Measurements from ENCODE around the gene GALNT17. TPM values are rescaled to one million over a fixed set of nuclear protein-coding genes. Genes with fewer than 3 reads are reported as not detected.
A peak's percentile ranks its signal among the peaks of the same experiment; 100 is the strongest.

Gene GALNT17
- total RNA-seq, 4 donors from 2014 or later, result 4.4 to 33.8 (median 11.3) TPM

DNA sequence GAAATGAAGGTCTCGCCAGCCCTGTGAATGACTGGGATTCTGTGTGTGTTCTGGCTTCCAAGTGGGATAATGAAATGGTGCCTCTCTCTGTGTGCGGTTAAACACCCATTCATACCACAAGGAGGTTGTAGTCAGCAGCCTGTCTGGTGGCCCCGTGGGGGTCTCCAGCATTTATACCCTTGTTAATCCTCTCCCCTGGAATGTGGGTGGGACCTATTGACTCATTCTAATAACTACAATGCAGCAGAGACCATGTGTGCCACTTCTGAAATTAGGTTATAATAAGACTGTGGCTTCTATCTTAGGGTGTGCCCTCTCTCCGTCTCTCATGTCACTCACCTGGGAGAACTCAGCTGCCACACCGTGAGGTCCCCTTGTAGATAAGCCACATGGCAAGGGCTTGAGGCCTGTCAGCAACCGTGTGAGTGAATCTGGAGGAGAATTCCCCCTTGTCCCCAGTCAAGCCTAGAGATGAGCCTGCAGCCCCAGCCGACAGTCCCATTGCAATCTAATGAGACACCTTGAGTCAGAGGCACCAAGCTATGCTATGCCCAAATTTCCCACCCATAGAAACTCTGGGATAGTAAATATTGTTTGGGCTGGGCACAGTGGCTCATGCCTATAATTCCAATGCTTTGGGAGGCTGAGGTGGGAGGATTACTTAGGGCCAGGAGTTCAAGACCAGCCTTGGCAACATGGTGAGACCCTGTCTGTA, 106.8 kb downstream of the GALNT17 start:
- intact Hi-C loops (cut with DNase I; ENCODE audit: low total_unique reads), result no loop called here
- H3K4me1 ChIP-seq, result no peaks in the 10 kb centered on the region
- no peaks in the 10 kb centered on the region for H3K9me3 ChIP-seq
- TF ChIP-seq CTCF (IDR thresholded peaks at IDR 0.05), result no peak
- TF ChIP-seq POLR2A (IDR thresholded peaks at IDR 0.05), result no peak
- H3K27me3 ChIP-seq, result no peaks in the 10 kb centered on the region
- no peak for DNase-seq
- no peaks in the 10 kb centered on the region for H3K36me3 ChIP-seq
- H3K27ac ChIP-seq, result peak overlapping the region; percentile 69 to 78
- H3K4me3 ChIP-seq, result no peak overlapping the region

DNA sequence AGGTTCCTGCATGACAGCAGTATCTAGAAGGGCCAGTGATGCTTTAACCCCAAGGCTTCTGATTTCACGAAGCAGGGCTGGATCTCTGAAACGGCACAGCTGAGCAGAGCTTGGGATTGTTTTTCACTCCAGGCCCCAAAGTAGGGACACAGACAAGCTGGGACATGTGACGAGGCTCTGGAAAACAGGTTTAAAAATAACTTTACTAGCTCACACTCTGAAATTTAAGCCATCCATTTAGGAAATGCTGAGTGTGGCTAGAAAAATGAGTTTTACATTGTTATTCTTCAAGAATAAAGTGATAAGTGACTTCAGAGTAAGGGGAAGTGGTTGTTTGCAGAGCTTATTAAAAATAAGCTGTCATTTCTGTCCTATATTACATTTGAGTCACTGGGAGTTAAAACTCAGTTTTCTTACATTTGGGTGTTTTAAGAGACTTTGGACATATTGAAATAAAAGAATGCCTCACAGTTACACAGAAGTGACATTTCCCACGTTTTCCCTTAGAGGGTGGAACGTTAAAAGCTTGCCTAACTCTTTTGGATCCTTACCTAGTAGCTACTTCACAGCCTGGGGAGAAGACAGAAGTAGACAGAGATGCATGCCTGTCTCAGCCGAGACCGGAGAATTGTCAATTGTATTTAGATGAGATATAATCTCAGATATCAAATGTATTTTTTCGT, 107.8 kb downstream of the GALNT17 start:
- DNase-seq, result no peak
- Histone ChIP-seq H3K4me3 (no peak overlapping the region), H3K27me3 (no peaks in the 10 kb centered on the region), H3K36me3 (no peaks in the 10 kb centered on the region), H3K9me3 (no peaks in the 10 kb centered on the region), H3K27ac (peak overlapping the region; percentile 69 to 78), H3K4me1 (no peaks in the 10 kb centered on the region)
- TF ChIP-seq CTCF (IDR thresholded peaks at IDR 0.05) (no peak), POLR2A (IDR thresholded peaks at IDR 0.05) (no peak)
- intact Hi-C loops (cut with DNase I; ENCODE audit: low total_unique reads), result no loop called here

DNA sequence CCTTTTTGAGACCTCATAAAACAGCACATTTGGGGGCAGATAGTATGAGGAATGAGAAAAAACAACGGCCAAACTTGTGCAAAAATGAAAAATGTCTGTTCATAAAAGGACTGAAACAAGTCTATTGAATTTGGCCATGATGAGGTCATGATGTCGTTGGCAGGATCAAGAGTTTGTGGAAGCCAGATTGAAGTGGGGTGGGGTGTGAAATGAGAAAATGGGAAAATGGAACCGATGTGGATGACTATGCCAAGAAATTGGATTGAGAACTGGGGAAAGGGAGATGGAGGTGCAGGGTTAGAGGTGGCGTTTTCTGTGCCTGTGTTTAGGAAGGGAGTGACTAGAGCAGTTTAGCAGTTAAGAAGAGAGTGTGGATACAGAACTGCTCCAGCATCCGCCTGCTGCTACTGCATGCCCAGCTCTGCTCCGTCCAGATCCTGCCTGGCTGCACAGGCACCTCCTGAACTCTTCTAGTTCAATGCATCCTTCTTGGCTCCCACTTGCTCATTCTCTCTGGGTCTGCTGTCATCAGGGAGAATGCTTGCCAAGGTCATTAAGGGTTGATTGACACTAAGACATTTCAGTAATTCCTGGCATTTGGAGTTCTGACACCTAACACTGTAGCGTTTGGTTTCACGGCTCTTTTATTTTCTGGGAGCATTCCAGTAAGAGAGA, 111.9 kb downstream of the GALNT17 start:
- H3K9me3 ChIP-seq, result no peaks in the 10 kb centered on the region
- no peaks in the 10 kb centered on the region for H3K36me3 ChIP-seq
- no peak for TF ChIP-seq CTCF (IDR thresholded peaks at IDR 0.05)
- no peak for TF ChIP-seq POLR2A (IDR thresholded peaks at IDR 0.05)
- intact Hi-C loops (cut with DNase I; ENCODE audit: low total_unique reads), result no loop called here
- H3K4me1 ChIP-seq, result no peaks in the 10 kb centered on the region
- DNase-seq, result no peak
- no peak overlapping the region for H3K27ac ChIP-seq
- no peak overlapping the region for H3K4me3 ChIP-seq
- no peaks in the 10 kb centered on the region for H3K27me3 ChIP-seq

DNA sequence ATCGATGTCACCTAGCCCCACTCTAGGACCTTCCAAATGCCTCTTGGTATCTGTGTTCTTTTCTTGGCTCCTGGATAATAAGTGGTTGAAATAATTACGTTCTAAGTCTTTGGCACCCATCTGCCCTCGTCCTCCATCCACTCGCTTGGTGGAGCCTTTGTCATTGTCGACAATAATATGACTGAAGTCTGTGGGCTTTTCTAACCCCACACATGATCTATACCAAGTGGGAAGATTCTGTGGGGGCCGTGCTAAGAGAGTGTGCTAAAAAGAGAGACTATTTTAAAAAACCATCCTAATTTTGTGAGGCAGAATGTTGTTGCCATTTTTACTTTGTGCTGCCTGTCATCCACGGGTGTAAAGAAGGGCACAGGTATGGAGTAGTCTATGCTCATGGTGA, 113.1 kb downstream of the GALNT17 start:
- DNase-seq, result no peak
- Histone ChIP-seq H3K27ac (no peak overlapping the region), H3K4me3 (no peak overlapping the region), H3K36me3 (no peaks in the 10 kb centered on the region), H3K4me1 (no peaks in the 10 kb centered on the region), H3K9me3 (no peaks in the 10 kb centered on the region), H3K27me3 (no peaks in the 10 kb centered on the region)
- intact Hi-C loops (cut with DNase I; ENCODE audit: low total_unique reads), result no loop called here
- TF ChIP-seq CTCF (IDR thresholded peaks at IDR 0.05), result no peak
- TF ChIP-seq POLR2A (IDR thresholded peaks at IDR 0.05), result no peak

DNA sequence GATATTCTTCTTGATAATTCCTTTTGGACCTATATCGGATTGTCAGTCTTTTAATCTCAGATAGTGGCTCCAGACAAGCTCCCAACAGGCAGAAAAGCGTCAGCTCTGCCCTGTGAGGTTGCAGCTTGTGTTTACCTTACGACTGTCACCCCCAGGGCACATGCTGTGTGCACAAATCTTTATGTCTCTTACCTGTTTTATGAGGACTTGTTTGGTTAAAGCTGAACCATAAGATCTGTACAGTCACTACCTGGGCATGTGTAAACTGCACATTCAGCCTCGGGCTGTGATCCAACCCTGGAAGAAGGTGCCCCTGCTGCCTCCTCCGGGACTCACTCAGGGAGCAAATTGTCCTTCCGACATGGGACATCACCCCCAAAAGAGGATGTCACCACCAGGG, 119.8 kb downstream of the GALNT17 start:
- no peaks in the 10 kb centered on the region for H3K4me1 ChIP-seq
- intact Hi-C loops (cut with DNase I; ENCODE audit: low total_unique reads), result no loop called here
- no peak overlapping the region for H3K4me3 ChIP-seq
- no peaks in the 10 kb centered on the region for H3K36me3 ChIP-seq
- DNase-seq, result no peak
- no peaks in the 10 kb centered on the region for H3K9me3 ChIP-seq
- TF ChIP-seq POLR2A (IDR thresholded peaks at IDR 0.05), result no peak
- no peak for TF ChIP-seq CTCF (IDR thresholded peaks at IDR 0.05)
- no peak overlapping the region for H3K27ac ChIP-seq
- H3K27me3 ChIP-seq, result no peaks in the 10 kb centered on the region

Data from uterus (tissue), 4 donors.